Measurements from ENCODE around the gene TUBE1. TPM values are rescaled to one million over a fixed set of nuclear protein-coding genes. Genes with fewer than 3 reads are reported as not detected.

TUBE1 gene
- total RNA-seq, 1 donor from 2014 or later, result 24.7 TPM

- no peaks in the 10 kb centered on the region for H3K36me3 ChIP-seq (ENCODE audit: control insufficient read depth, insufficient read depth, low read length)
- no peak for TF ChIP-seq CTCF (IDR thresholded peaks at IDR 0.05; ENCODE audit: insufficient read depth, low read length, poor library complexity, severe bottlenecking)
- no peaks in the 10 kb centered on the region for H3K27me3 ChIP-seq (ENCODE audit: control insufficient read depth, insufficient read depth, low read length)
- no peak for DNase-seq (ENCODE audit: low read depth)
- no peak overlapping the region for H3K4me3 ChIP-seq (ENCODE audit: low read depth, low read length)
Measured at GRCh38 chr6:112027942-112028674, 59.2 kb downstream of the TUBE1 start.

- H3K36me3 ChIP-seq (ENCODE audit: control insufficient read depth, insufficient read depth, low read length), result no peaks in the 10 kb centered on the region
- no peak for DNase-seq (ENCODE audit: low read depth)
- no peaks in the 10 kb centered on the region for H3K27me3 ChIP-seq (ENCODE audit: control insufficient read depth, insufficient read depth, low read length)
- TF ChIP-seq CTCF (IDR thresholded peaks at IDR 0.05; ENCODE audit: insufficient read depth, low read length, poor library complexity, severe bottlenecking), result no peak
- no peak overlapping the region for H3K4me3 ChIP-seq (ENCODE audit: low read depth, low read length)
Measured at GRCh38 chr6:112026933-112027332, 60.3 kb downstream of the TUBE1 start.

GRCh38 chr6:112024464-112024863, 62.8 kb downstream of the TUBE1 start:
- no peaks in the 10 kb centered on the region for H3K36me3 ChIP-seq (ENCODE audit: control insufficient read depth, insufficient read depth, low read length)
- no peaks in the 10 kb centered on the region for H3K27me3 ChIP-seq (ENCODE audit: control insufficient read depth, insufficient read depth, low read length)
- no peak for DNase-seq (ENCODE audit: low read depth)
- no peak overlapping the region for H3K4me3 ChIP-seq (ENCODE audit: low read depth, low read length)
- TF ChIP-seq CTCF (IDR thresholded peaks at IDR 0.05; ENCODE audit: insufficient read depth, low read length, poor library complexity, severe bottlenecking), result no peak

- Histone ChIP-seq H3K36me3 (ENCODE audit: control insufficient read depth, insufficient read depth, low read length) (no peaks in the 10 kb centered on the region), H3K4me3 (ENCODE audit: low read depth, low read length) (no peak overlapping the region), H3K27me3 (ENCODE audit: control insufficient read depth, insufficient read depth, low read length) (no peaks in the 10 kb centered on the region)
- no peak for TF ChIP-seq CTCF (IDR thresholded peaks at IDR 0.05; ENCODE audit: insufficient read depth, low read length, poor library complexity, severe bottlenecking)
- DNase-seq (ENCODE audit: low read depth), result no peak
Measured at GRCh38 chr6:112022749-112023148, 64.5 kb downstream of the TUBE1 start.

- H3K36me3 ChIP-seq (ENCODE audit: control insufficient read depth, insufficient read depth, low read length), result no peaks in the 10 kb centered on the region
- TF ChIP-seq CTCF (IDR thresholded peaks at IDR 0.05; ENCODE audit: insufficient read depth, low read length, poor library complexity, severe bottlenecking), result no peak
- no peaks in the 10 kb centered on the region for H3K27me3 ChIP-seq (ENCODE audit: control insufficient read depth, insufficient read depth, low read length)
- no peak overlapping the region for H3K4me3 ChIP-seq (ENCODE audit: low read depth, low read length)
- no peak for DNase-seq (ENCODE audit: low read depth)
Measured at GRCh38 chr6:112021691-112022310, 65.5 kb downstream of the TUBE1 start.

Other genes starting within 250 kb of the TUBE1 start
- gene FYN, start 214.0 kb downstream of the TUBE1 start, total RNA-seq, result 122 and 133 TPM in 2 replicates
- gene CCN6, start 33.4 kb downstream of the TUBE1 start, total RNA-seq, result 1.0 and 1.5 TPM in 2 replicates
- gene FAM229B, start 109 bp upstream of the TUBE1 start, total RNA-seq, result 3.6 and 13.0 TPM in 2 replicates
- 4.7 and 5.6 TPM in 2 replicates for gene LAMA4, start 167.1 kb upstream of the TUBE1 start, total RNA-seq